ENCODE data around the gene WDR48.

The WDR48 gene

DNA sequence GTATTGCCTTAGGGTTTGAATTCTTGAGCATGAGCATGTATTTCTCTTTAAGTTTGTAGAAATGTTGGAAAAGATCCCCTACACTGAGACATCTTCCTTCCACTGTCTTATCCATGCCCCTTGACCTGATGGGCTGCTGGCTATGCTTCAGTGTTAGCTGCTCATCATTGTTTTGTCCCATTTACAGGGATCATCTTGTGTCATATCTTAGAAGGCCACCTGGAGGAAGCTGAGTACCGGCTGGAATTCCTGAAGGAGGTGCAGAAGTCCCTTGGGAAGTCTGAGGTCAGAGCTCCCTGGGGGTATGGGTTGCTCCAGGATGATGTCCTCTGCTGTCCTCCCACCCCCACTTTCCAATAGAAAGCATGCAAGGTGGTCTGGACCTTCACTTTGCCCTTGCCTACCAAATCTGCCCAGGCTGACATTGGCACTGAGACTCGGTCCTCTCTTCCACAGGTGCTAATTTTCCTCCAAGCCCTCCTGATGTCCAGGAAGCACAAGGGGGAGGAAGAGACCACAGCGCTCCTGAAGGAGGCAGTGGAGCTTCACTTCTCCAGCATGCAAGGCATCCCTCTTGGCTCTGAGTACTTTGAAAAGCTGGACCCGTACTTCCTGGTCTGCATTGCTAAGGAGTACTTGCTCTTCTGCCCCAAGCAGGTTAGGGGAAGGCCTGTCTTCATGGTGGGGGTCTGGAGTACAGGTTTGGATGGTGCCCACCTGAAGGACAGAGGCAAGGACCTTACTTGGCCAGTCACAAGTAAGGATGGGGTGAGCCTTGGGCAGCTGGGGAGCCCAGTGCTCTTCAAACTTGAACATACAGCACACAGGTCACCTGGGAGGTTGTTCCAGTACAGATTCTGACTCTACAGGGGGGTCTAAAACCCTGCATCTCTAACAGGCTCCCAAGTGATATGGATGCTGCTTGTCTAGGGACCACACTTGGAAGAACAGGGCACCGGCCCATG, 73.3 kb downstream of the WDR48 start:
- peak; percentile 71 for DNase-seq (ENCODE audit: low spot score)

DNA sequence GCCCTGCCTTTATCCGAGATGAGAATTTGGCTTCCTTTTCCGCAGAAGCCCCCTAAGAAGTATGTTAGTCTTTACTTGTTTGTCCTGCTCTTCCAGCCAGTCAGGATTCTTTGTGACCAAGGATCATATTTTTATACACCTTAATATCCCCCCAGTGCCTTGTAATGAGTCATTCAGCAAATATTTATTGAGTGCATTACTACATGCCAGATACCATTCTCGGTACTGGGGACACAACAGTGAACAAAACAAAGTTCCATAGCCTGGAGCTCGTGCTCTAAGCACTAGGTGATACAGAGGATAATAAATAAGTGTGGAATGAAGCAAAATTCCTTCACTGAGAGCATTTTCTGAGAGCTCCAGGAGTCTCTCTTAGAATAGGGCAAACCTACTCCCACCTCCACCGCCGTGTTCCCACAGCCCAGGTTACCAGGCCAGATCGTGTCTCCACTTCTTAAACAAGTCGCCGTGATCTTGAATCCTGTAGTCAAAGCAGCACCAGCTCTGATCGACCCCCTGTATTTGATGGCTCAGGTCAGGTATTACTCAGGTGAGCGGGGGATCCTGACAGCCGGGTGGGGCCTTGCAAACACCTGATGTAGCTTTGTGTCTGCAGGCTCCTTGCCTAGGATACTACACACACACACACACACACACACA, 74.2 kb downstream of the WDR48 start:
- peak; percentile 36 for DNase-seq (ENCODE audit: low spot score)

DNA sequence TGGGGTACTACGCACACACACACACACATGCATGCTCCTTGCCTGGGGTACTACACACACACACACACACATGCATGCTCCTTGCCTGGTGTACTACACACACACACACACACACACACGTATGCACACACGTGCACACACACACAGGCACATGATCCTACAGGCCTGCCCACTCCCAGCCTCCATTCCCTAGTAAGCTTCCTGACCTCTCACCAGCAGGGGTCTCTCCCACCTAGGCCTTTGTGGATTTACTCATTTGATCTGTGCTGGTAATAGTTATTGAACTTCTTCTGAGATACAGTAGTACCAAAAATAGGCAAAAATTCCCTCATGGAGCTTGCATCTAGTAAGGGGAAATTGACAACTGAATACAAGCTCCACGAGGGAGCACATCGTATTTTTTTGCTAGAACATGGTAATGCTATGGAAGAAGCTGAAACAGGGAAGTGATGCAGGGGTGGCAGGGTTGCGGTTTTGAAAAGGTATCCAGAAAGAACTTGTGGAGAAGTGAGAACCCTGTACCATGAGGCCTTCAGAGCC, 74.8 kb downstream of the WDR48 start:
- DNase-seq (ENCODE audit: low spot score): peak; percentile 51

DNA sequence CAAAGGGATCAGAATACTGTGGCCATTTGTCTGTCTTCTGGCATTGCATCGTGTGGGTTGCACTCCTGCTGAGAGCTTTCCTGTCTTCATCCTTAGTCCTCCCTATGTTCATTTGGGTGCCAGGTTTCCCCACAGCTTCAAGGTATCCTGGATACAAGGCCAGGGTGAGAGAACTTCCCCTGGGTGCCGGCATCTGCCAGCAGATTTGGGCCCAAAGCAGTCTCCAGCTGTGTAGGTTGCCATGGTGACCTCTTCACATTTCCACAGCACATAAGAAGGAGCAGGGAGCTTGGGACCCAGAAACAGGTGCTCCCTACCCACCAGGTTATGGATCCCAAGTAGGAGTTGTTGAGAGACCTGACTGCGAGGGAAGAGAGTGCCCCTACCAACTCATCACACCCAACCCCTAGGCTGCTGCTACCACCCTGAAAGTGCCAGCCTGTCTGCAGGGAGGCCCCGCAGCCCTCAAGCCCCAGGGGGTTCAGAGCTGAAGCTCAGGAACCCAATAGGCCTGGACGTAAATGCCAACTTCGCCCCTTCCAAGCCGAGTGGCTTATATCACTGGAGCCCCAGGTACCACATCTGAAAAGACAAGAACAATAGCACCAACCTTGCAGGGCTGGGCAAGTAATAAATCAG, 75.6 kb downstream of the WDR48 start:
- no peak for DNase-seq (ENCODE audit: low spot score)

DNA sequence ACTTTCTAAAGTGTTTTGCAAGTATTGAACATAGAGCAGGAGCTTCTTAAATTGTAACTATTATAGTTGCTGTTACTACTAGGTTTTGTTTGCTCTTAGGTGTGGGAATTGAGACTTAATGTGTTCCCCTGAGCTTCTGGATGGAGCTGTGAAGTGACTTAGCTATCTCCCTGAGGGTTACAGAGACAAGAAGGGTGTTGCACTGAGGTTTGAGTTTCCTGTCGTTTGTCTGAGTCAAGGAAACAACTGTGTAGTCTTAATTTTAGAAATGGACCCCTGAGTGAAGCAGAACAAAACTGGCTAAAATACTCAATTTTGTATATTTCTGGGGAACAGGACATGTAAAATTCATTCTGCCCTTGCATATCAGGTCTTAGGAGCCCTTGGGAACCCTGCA, 76.1 kb downstream of the WDR48 start:
- no peak for DNase-seq (ENCODE audit: low spot score)

DNA sequence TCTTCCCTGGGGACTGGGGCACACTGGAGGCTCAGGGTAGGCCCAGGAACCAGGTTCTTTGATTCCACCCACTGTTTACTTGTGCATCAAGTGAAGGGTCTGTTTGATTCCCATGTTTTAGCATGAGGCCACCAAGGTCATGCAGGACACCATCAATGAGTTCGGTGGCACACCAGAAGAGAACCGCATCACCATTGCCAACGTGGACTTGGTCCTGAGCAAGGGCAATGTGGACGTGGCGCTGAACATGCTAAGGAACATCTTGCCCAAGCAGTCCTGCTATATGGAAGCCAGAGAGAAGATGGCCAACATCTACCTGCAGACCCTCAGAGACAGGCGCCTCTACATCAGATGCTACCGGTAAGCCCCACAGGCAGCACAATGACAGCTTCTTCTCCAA, 77.1 kb downstream of the WDR48 start:
- DNase-seq (ENCODE audit: low spot score): no peak

DNA sequence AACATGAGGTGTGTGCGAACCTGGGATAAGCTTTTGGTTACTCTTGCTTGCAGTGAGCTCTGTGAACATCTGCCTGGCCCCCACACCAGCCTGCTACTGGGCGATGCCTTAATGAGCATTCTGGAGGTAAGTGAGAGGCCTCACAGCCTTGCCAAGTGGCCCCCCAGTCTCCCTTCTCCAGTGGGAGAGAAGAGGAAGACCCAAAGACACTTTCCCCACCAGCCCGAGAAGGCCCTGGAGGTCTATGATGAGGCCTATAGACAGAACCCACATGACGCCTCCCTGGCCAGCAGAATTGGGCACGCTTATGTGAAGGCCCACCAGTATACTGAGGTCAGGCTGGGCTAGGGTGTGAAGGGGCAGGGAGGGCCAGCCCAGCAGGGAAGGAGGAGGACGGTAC, 78.2 kb downstream of the WDR48 start:
- DNase-seq (ENCODE audit: low spot score): no peak

DNA sequence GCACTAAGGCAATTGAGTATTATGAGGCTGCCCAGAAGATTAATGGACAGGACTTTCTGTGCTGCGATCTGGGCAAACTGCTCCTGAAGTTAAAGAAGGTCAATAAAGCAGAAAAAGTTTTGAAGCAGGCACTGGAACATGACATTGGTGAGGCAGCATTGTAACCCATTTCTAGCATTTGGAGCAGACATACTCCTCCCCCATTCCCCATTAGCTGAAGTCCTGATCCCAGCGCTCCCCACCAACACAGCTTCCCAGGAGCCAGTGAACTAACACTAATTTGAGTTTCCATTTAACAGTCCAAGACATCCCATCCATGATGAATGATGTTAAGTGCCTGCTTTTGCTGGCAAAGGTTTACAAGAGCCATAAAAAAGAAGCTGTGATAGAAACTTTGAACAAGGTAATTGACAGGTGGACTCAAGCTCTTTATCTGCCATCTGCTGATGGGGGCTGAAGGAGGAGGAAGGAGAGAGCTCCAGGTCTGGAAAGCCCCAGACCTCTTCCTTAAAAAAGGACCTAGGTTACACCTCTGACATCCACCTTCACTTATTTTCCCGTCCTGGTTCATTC, 79.0 kb downstream of the WDR48 start:
- DNase-seq (ENCODE audit: low spot score): no peak

DNA sequence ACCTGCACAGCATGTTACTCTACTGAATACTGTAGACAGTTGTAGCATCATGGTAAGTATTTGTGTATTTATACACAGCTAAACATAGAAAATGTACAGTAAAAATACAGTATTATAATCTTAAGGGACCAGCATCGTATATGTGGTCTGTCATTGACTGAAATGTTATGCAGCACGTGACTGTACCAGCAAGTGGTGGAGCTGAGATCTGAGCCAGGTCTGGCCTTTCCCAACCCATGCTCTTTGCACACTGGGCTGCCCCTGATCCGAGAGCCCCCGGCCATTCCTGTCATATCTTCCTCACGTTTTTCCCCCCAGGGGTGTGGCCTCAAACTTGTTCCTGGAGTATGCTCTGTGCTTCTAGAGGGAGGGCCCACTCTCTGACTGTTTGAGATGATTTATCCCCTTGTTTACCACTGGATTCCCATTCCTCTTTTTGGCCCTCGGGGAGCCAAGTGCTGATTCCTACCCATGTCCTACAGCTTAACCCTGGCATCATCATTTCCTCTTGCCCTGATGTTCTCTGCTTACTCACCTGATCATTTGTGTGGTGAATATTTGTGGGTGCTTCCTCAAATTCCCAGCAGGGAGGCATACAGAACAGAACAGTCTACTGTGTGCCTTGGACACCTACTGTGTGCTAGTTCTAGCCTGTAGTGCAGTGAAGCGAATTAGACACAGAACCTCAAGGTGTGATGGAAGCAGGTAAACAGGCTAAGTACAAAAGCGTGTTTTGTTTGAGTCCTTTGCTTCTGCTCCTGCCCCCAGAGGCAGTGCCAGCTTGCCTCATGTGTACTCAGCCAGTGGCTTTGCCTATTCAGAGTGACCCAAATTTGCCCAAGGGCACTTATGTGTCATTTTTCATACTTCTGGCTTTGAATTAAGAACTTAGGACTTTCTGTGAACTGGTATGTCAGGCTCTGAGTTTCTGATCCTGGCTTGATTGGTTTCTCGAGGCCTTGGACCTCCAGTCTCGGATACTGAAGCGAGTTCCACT, 80.6 kb downstream of the WDR48 start:
- no peak for DNase-seq (ENCODE audit: low spot score)

DNA sequence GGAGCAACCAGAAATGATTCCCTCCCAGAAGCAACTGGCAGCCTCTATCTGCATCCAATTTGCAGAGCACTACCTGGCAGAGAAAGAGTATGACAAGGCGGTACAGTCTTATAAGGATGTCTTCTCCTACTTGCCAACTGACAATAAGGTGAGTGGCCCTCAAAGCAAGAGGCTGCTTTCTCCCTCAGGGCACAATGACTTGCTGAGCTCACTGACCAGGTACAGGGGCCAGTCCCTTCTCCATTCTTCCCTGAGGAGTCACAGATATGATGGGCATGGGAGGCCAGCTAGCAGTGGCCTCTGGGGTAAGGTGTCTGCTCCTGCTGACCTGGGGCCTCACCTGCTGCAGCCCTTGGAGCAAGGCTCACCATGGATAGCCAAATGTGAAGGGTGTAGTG, 81.3 kb downstream of the WDR48 start:
- no peak for DNase-seq (ENCODE audit: low spot score)

DNA sequence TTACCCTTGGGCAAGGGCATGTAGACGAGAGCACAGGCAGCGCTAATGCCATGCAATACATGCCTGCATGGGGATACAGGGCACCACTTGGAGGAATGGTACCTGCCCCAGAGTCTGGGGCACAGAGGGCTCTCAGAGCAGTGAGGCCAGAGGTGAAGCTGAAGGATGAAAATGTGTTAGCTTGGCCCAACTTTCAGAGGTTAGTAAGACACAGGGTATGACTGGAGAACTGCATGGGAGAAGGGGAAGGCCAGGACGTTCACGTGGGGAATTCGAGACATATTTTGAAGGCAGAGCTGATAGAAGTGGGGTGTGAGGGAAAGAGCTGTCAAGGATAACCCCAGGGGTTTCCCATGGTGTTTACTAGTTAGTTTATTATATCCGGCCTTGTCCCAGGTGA, 82.0 kb downstream of the WDR48 start:
- DNase-seq (ENCODE audit: low spot score): no peak

DNA sequence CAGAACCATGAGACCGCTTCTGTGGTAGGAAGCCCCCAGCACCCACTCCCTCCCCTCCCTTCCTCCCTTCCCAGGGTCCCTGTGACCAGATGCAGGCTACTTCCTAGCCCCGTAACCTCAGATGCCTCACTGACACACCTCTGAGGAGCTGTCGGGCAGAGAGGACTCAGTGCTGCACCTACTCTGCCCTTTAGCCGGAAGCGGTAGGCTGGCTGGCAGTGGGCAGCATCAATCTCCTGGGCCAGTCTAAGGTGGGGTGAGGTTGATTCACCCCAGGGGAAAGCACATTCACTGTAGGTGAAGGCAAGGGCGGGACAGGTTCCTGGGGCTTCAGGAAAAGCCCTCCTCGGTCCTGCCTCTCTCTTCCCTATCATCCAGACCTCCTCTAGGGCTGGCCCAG, 82.5 kb downstream of the WDR48 start:
- no peak for DNase-seq (ENCODE audit: low spot score)

DNA sequence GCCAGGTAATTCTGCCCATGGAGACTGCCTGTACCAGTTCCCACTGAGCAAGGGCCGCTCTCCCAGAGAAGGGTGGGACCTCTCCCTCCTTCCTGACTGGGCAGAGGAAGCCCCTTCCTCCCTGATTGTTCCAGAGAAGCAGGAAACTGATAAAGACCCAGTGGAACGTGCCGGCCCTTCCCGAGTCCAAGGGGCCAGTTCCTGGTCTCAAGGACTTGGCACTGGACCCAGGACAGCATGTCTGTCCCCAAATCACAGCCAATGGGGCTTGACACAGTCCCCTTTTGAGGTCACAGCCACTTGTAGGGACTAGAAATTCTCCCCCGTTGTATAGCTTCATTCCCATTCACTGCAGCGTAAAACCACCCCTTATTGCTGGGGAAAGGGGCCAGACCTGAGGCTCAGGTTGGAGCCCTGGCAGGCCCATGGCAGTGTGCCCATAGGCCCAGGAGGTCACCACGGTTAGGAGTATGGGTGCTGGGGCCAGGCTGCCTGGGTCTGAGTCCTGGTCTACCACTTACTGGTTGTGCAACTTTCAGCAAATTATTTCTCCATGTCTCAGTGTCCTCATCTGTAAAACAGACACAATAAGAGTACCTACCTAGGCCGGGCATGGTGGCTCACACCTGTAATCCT, 83.5 kb downstream of the WDR48 start:
- no peak for DNase-seq (ENCODE audit: low spot score)

DNA sequence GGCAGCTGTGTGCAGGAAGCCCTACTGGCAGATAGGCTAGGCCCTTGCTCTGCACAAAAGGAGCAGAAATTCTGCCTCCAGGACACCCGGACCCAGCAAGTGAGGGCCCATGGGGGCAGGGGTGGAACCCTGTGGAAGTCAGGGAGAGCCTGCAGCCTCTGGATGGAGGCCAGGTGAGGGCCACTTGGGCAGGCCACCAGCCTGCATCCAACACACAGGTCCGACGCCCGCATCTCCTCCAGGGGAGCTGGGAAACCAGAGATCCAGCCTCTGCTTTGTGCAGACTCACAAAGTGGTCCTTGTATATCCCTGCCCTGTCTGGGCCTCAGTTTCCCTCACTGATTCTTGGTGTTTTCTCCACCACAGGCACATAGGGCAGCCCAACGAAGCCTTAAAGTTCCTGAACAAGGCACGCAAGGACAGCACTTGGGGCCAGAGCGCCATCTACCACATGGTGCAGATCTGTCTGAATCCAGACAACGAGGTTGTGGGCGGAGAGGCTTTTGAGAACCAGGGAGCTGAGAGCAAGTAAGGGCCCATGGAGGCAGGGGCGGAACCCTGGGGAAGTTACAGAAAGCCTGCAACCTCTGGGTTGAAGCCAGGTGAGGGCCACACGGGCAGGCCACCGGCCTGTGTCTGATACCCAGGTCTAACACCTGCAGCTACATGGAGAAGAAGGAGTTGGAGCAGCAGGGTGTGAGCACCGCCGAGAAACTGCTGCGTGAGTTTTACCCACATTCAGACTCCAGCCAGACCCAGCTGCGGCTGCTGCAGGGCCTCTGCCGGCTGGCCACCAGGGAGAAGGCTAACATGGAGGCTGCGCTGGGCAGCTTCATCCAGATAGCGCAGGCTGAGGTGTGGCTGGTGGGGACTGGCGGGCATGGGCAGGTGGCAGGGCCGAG, 85.0 kb downstream of the WDR48 start:
- no peak for DNase-seq (ENCODE audit: low spot score)

DNA sequence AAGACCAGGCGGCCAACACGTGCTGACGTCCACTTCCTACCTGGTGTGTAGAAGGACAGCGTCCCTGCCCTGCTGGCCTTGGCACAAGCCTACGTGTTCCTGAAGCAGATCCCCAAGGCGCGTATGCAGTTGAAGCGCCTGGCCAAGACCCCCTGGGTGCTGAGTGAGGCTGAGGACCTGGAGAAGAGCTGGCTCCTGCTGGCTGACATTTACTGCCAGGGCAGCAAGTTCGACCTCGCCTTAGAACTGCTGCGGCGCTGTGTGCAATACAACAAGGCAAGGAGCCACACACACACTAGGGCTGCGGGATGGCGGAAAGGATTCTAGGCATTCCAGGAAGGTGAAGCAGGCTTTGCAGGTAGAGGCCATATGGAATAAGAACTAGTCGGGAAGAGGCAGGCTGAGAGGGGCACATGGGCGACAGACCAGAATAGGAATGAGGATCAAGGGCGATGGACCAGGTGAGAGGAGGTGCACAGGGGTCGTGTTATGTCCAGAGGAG, 85.7 kb downstream of the WDR48 start:
- DNase-seq (ENCODE audit: low spot score): no peak

DNA sequence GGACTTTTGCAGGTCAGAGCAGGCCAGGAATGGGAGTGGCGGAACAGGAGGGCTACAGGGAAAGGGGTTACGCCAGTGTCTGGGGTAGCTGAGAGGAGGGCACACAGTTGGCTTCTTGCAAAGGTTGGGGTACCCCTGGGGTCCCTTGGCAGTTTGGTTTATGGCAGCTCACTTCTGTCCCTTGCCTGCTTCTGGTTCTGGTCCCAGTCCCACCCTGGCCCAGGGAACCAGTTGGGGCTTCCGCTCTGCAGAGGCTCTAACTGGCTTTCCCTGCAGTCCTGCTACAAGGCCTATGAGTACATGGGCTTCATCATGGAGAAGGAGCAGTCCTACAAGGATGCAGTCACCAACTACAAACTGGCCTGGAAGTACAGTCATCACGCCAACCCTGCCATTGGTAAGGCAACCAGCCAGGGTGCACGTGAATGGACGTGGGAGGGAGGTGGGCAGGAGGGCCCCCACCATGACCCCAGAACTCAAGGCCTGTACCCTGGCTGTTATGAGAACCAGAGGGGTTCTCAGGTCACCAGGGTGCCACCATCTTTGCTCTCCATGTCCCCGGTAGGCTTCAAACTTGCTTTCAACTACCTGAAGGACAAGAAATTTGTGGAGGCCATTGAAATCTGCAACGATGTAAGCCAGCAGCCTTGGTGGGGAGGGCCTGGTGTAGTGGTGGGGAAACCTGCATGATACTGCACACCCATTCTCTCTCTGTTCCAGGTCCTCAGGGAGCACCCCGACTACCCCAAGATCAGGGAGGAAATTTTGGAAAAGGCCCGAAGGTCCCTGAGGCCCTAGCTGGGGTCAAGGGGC, 86.4 kb downstream of the WDR48 start:
- no peak for DNase-seq (ENCODE audit: low spot score)

DNA sequence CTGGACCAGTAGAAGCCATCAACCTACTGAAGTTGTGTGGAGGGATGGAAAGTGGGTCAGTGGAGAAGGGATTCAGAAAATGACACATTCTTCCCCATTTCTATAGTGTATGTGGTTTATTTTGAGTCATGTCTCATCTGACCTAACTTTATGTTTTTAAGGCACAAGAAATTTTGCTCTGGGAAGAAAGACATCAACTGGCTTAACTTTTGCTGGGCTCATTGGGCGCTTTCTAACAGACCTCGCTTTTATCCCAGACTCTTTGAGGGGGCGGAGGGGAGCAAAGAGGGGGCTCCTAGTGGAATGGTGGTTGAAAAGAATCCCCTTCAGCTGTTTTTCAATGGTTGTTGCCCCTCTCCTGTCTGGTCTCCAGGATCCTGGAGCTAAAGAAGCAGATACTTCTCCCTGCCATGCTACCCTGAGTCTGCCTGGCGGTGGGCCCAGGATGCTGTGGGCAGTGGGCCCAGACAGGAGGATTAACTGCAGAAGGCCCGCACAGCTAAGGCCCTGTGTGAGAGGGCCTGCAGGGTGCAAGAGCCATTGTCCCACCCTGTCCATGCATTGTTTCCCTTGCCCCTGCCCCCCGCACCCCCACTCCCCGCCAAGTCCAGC, 87.1 kb downstream of the WDR48 start:
- DNase-seq (ENCODE audit: low spot score): peak; percentile 25

DNA sequence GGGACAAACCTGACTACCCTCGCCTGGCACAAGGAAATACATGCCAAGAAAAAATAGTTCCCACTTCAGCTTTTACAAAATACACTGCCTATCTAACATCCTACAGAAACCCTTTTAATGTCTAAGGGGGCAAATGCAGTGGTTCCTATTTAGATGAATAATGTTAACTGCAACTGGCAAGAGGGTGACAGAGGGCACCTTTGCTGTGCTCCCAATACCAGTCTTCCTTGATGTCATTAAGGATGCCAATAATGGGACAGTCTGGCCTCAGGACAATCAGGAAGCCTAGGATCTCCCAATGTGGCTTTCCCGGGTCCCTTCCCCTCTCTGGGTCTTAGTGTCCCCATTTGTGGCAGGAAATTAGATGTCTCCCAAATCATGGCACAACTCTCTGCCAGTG, 87.6 kb downstream of the WDR48 start:
- no peak for DNase-seq (ENCODE audit: low spot score)
